Lower lobe of right lung (tissue), 2 donors: ENCODE measurements around the gene NHSL1. TPM values are rescaled to one million over a fixed set of nuclear protein-coding genes. Genes with fewer than 3 reads are reported as not detected.

Source experiments
- ATAC-seq, 2 donors: fragments of 200-7000 bp; cut with Tn5 transposase; one replicate each; pipeline ENCODE4 v1.9.1; 2020 to 2022; ENCODE audit warnings: mild to moderate bottlenecking in 2 of 2, moderate library complexity in 2 of 2
- DNase-seq: peaks from one replicate; pipeline ENCODE4 v3.0.0-alpha.2; 2020
- H3K27ac ChIP-seq: fragments of 200-600 bp; one replicate; pipeline ENCODE4 v1.8.0; 2022
- H3K27me3 ChIP-seq: fragments of 200-600 bp; one replicate; pipeline ENCODE4 v1.8.0; 2022; ENCODE audit warnings: low read depth
- H3K36me3 ChIP-seq: fragments of 200-600 bp; one replicate; pipeline ENCODE4 v1.8.0; 2022; ENCODE audit warnings: mild to moderate bottlenecking
- H3K4me1 ChIP-seq: fragments of 200-600 bp; one replicate; pipeline ENCODE4 v1.8.0; 2022
- H3K4me3 ChIP-seq: fragments of 200-600 bp; one replicate; pipeline ENCODE4 v1.8.0; 2022; ENCODE audit warnings: mild to moderate bottlenecking
- H3K9me3 ChIP-seq: fragments of 200-600 bp; one replicate; pipeline ENCODE4 v1.8.0; 2022
- CTCF ChIP-seq: fragments of 200-600 bp; IDR thresholded peaks from one replicate; pipeline ENCODE4 v1.8.0; 2022; ENCODE audit warnings: antibody characterized with exemption, mild to moderate bottlenecking
- intact Hi-C: fragments of 100-400 bp; cut with DNase I; formaldehyde crosslinking; loops from one replicate; pipeline ENCODE4 v1.11.0; 2022
- total RNA-seq: library from RNA; stranded (reverse); fragmentation: NEBNext Ultra II Directional; extraction: Animal tissue kit (Norgen Biotek cat#: 25700); gene quantifications from one replicate; pipeline ENCODE4 v1.2.1, GENCODE V29; 2021
- donor health status: DM: no; HTN: yes; CAD: no; lungs with severe emphysema.

The NHSL1 gene
- total RNA-seq, 1 donor from 2014 or later, result 63.7 TPM

DNA sequence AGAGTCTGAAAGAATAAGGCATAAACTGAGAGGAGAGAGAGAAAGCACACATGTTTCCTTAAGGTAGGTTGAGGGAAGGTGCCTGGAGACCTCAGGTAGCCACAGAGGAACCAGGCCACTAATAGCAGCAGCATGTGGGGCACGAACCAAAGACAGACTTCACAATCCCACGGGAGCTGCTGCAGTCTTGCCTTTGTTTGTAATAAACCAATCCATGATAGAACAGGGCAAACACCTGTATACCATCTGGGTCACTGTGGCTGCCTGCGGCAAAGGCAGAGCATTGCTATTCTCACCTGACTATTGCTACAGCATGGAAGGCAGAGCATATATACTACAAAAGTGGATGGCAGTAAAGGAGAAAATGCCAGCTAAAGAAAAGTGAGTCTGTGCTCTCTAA is 59.0 kb downstream of the NHSL1 start:
- H3K27me3 ChIP-seq, result no peaks in the 10 kb centered on the region
- H3K4me1 ChIP-seq, result peaks cover 12% of the 10 kb centered on the region
- DNase-seq (no peak), ATAC-seq (no peak)
- no peaks in the 10 kb centered on the region for H3K9me3 ChIP-seq
- H3K27ac ChIP-seq, result no peak overlapping the region
- intact Hi-C loops, result no loop called here
- no peak overlapping the region for H3K4me3 ChIP-seq
- TF ChIP-seq CTCF, result no peak
- H3K36me3 ChIP-seq, result peaks cover 15% of the 10 kb centered on the region

DNA sequence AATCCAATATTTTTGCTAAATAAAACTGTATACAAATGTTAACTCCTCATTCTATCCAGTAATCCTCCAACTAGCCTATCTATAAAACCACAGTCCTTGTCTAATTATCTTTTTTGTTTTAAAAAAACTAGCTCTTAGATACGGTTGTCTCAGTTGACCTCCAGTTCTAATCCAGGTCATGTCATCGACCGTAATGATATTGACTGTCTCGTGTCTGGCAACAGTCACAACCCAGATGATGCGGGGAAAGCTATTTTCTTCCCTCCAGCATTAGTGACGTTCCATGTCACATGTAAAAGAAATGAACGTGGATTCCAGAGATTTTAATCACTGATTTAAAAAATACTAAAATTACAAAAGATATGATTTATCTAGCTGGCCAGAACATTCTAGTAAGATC is 59.7 kb downstream of the NHSL1 start:
- Histone ChIP-seq H3K27ac (no peak overlapping the region), H3K4me3 (no peak overlapping the region), H3K36me3 (peaks cover 15% of the 10 kb centered on the region), H3K4me1 (peaks cover 19% of the 10 kb centered on the region), H3K9me3 (no peaks in the 10 kb centered on the region), H3K27me3 (no peaks in the 10 kb centered on the region)
- TF ChIP-seq CTCF, result no peak
- DNase-seq, result no peak
- intact Hi-C loops, result no loop called here
- no peak for ATAC-seq

GRCh38 chr6:138434925-138435324 is 64.4 kb downstream of the NHSL1 start:
- no peak overlapping the region for H3K4me3 ChIP-seq
- H3K9me3 ChIP-seq, result no peaks in the 10 kb centered on the region
- H3K27me3 ChIP-seq, result no peaks in the 10 kb centered on the region
- H3K27ac ChIP-seq, result no peak overlapping the region
- DNase-seq, result no peak
- ATAC-seq, result peak; percentile 21 to 40
- H3K36me3 ChIP-seq, result peaks cover 33% of the 10 kb centered on the region
- H3K4me1 ChIP-seq, result peaks cover 14% of the 10 kb centered on the region
- no peak for TF ChIP-seq CTCF
- intact Hi-C loops, result no loop called here

DNA sequence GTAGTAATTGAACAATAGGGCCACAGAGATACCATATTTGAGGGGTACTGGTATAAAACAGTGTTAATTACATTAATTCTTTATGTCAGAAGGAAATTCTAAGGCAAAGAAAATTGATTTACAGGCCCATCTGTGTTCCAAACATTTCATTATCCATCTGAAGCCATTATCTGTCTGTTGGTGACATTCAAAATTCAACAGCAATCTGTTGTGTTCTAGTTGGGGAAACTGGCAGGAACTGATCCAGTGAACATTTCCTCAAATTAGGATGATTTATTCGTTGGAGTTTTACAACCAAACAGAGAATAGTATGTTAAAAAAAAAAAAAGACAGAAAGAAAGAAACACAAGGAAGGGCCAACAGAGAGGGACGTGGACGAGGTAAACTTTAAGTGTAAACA is 65.2 kb downstream of the NHSL1 start:
- H3K27me3 ChIP-seq, result no peaks in the 10 kb centered on the region
- TF ChIP-seq CTCF, result no peak
- intact Hi-C loops, result no loop called here
- peaks cover 22% of the 10 kb centered on the region for H3K4me1 ChIP-seq
- peaks cover 31% of the 10 kb centered on the region for H3K36me3 ChIP-seq
- H3K4me3 ChIP-seq, result no peak overlapping the region
- H3K27ac ChIP-seq, result no peak overlapping the region
- H3K9me3 ChIP-seq, result no peaks in the 10 kb centered on the region
- ATAC-seq (no peak), DNase-seq (no peak)

DNA sequence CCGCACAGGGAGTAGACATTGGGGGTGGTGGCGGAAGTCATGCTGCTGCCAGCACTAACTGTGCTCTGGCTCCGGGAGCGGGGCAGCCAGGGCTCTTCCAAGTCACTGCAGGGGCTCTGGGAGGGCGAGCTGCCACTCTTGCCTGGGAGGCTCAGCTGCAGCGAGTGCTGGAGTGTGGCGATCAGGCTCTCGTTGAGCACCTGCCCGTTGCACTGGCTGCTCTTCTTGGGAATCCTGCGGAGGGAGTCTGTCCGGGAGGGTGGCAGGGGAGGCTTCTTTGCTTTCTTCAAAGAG is 67.3 kb downstream of the NHSL1 start:
- ATAC-seq, result no peak
- DNase-seq, result no peak
- H3K9me3 ChIP-seq, result no peaks in the 10 kb centered on the region
- H3K4me3 ChIP-seq, result no peak overlapping the region
- intact Hi-C loops, result no loop called here
- no peak overlapping the region for H3K27ac ChIP-seq
- no peak for TF ChIP-seq CTCF
- H3K27me3 ChIP-seq, result no peaks in the 10 kb centered on the region
- H3K4me1 ChIP-seq, result peaks cover 27% of the 10 kb centered on the region
- H3K36me3 ChIP-seq, result peaks cover 37% of the 10 kb centered on the region
